HepG2 (cell line): ENCODE results near the gene HIVEP2. TPM values are rescaled to one million over a fixed set of nuclear protein-coding genes. Genes with fewer than 3 reads are reported as not detected.

Source experiments
- ATAC-seq: fragments of 200-7000 bp; cut with Tn5 transposase; 3 replicates; pipeline ENCODE4 v1.9.1; 2020; ENCODE audit warnings: mild to moderate bottlenecking, moderate library complexity
- BruUV-seq: library from RNA; stranded (reverse); fragments of 400-500 nt; replicated peaks from 2 replicates; lab custom pipeline; 2021; lab: Mats Ljungman, UMichigan
- CTCF ChIA-PET: fragments of 300-600 bp; formaldehyde crosslinking; extraction: SDS; loops from one replicate; lab custom pipeline; 2021; ENCODE audit warnings: low total read pairs, inconsistent platforms, low intra/inter-chr PET ratio; lab: Yijun Ruan, JAX
- POLR2A ChIA-PET: fragments of 350-600 bp; sonication (Branson Sonifier 250); formaldehyde crosslinking; loops from one replicate; lab custom pipeline; 2020; ENCODE audit warnings: antibody characterized with exemption, inconsistent platforms; lab: Yijun Ruan, JAX
- DNase-seq: peaks from one replicate; pipeline ENCODE4 v3.0.0-alpha.2; 2015; ENCODE audit warnings: low spot score
- FAIRE-seq: peaks from 3 replicates; lab custom pipeline; 2011; peaks lifted over from hg19 to GRCh38; lab: Jason Lieb, UNC
- H2AFZ ChIP-seq: one replicate; pipeline ENCODE4 v1.6.1; 2011; ENCODE audit warnings: low read length, inconsistent platforms
- H3K27ac ChIP-seq: fragments of 300-600 bp; 3 replicates; pipeline ENCODE4 v1.8.0; 2011; ENCODE audit warnings: mixed run types, mild to moderate bottlenecking, mixed read lengths, low read length, inconsistent platforms; ENCODE audit not compliant: insufficient read depth; ENCODE audit errors: extremely low read length
- H3K27me3 ChIP-seq, 2 experiments: fragments of 200-600 bp in 1 of 2; 2 replicates in 1 of 2; 3 replicates in 1 of 2; pipeline versions ENCODE4 v1.6.0 to v1.8.0; 2011; ENCODE audit warnings: low read length in 2 of 2, mild to moderate bottlenecking in 2 of 2, moderate library complexity in 2 of 2, inconsistent platforms in 1 of 2; ENCODE audit not compliant: insufficient read depth in 2 of 2, control insufficient read depth in 1 of 2
- H3K36me3 ChIP-seq, 2 experiments: fragments of 200-600 bp in 1 of 2; replicated peaks in 1 of 2; 2 replicates in 1 of 2; 3 replicates in 1 of 2; pipeline versions ENCODE4 v1.5.1 to v1.8.0; 2011; ENCODE audit warnings: low read length in 2 of 2, inconsistent platforms in 1 of 2; ENCODE audit not compliant: insufficient read depth in 2 of 2, control insufficient read depth in 1 of 2
- H3K4me1 ChIP-seq: 2 replicates; pipeline ENCODE4 v1.5.1; 2012; ENCODE audit warnings: low read length, inconsistent platforms; ENCODE audit not compliant: insufficient read depth
- H3K4me2 ChIP-seq: 2 replicates; pipeline ENCODE4 v1.6.0; 2011; ENCODE audit warnings: low read depth, low read length, inconsistent platforms
- H3K4me3 ChIP-seq, 3 experiments: fragments of 200-600 bp in 1 of 3; sonication (generic), shearing (Covaris generic) in 1 of 3; replicated peaks in 1 of 3; 2 replicates each; pipeline ENCODE4 v1.5.1; 2011 to 2016; ENCODE audit warnings: low read length in 3 of 3, inconsistent platforms in 2 of 3, low read depth in 2 of 3, mild to moderate bottlenecking in 2 of 3, control low read depth in 1 of 3, mixed read lengths in 1 of 3; ENCODE audit not compliant: insufficient read depth in 1 of 3
- H3K79me2 ChIP-seq: one replicate; pipeline ENCODE4 v1.6.1; 2011; ENCODE audit warnings: low read length, inconsistent platforms; ENCODE audit not compliant: insufficient read depth
- H3K9ac ChIP-seq: 2 replicates; pipeline ENCODE4 v1.6.0; 2011; ENCODE audit warnings: mild to moderate bottlenecking, low read depth, low read length, inconsistent platforms; ENCODE audit not compliant: insufficient read depth
- H3K9me3 ChIP-seq: 2 replicates; pipeline ENCODE4 v1.5.1; 2012; ENCODE audit warnings: mild to moderate bottlenecking, low read length
- H4K20me1 ChIP-seq: 2 replicates; pipeline ENCODE4 v1.6.0; 2011; ENCODE audit warnings: inconsistent platforms, mild to moderate bottlenecking, low read length, moderate library complexity; ENCODE audit not compliant: insufficient read depth
- HNRNPLL ChIP-seq: fragments of 200-400 bp; formaldehyde crosslinking; IDR thresholded peaks from 2 replicates; pipeline ENCODE4 v1.6.1; 2017; ENCODE audit warnings: mild to moderate bottlenecking, low read depth, low read length; ENCODE audit not compliant: poor library complexity, severe bottlenecking
- JUN ChIP-seq: sonication (generic); formaldehyde crosslinking; IDR thresholded peaks from 2 replicates; pipeline ENCODE4 v1.4.0; 2020; ENCODE audit warnings: mild to moderate bottlenecking, missing genetic modification reagents
- PTBP1 ChIP-seq: fragments of 200-400 bp; formaldehyde crosslinking; IDR thresholded peaks from 2 replicates; pipeline ENCODE4 v1.6.1; 2018; ENCODE audit warnings: low read length, low read depth; ENCODE audit not compliant: poor library complexity, severe bottlenecking
- REPIN1 ChIP-seq: sonication (generic); formaldehyde crosslinking; IDR thresholded peaks from 2 replicates; pipeline ENCODE4 v1.8.0; 2022; ENCODE audit warnings: missing genetic modification reagents, low read depth, mild to moderate bottlenecking, borderline replicate concordance
- RFX1 ChIP-seq: fragments of 450-650 bp; IDR thresholded peaks from 2 replicates; pipeline ENCODE4 v1.6.1; 2017
- SCMH1 ChIP-seq: sonication (generic); formaldehyde crosslinking; IDR thresholded peaks from 2 replicates; pipeline ENCODE4 v1.9.0; 2021; ENCODE audit warnings: missing genetic modification reagents, mild to moderate bottlenecking, borderline replicate concordance
- SMC3 ChIP-seq: IDR thresholded peaks from 2 replicates; pipeline ENCODE4 v1.6.1; 2011; ENCODE audit warnings: low read length, improper control_type of control experiment
- ZNF292 ChIP-seq: sonication (generic); formaldehyde crosslinking; IDR thresholded peaks from 2 replicates; pipeline ENCODE4 v1.8.1; 2022; ENCODE audit warnings: mild to moderate bottlenecking, low read depth, missing genetic modification reagents, borderline replicate concordance
- WGBS: methylation state at CpG from one replicate; pipeline ENCODE4 v1.1.6; 2017; ENCODE audit warnings: low lambda C conversion rate; 5-methylcytosine and 5-hydroxymethylcytosine counted together
- in situ Hi-C: cut with HindIII; loops from 2 replicates; pipeline ENCODE4 v1.10.0; 2017; ENCODE audit warnings: low pct_unique_long_range_greater_than_20kb; ENCODE audit not compliant: extremely low pct_ligation_motif_present
- intact Hi-C: fragments of 100-400 bp; cut with micrococcal nuclease; formaldehyde crosslinking; loops from one replicate; pipeline ENCODE4 v1.10.0; 2022; ENCODE audit not compliant: unreplicated experiment
- polyA plus RNA-seq, 8 experiments: library from polyadenylated mRNA; depleted of rRNA in 3 of 8; stranded (reverse) in 7 of 8; unstranded in 1 of 8; fragments of >200 nt; fragmentation: Illumina TruSeq in 4 of 8; extraction: Trizol in 4 of 8; gene quantifications; 2 replicates each; pipeline versions ENCODE4 v1.2.1 to v1.2.3, GENCODE V29; 2011 to 2016; ENCODE audit warnings: low read depth in 4 of 8, missing spikeins in 1 of 8, mixed read lengths in 1 of 8; ENCODE audit not compliant: insufficient read depth in 1 of 8
- total RNA-seq, 5 experiments: library from RNA; depleted of rRNA; stranded (reverse); fragments of >200 nt; fragmentation: Illumina TruSeq; extraction: Trizol; gene quantifications; 2 replicates each; pipeline ENCODE4 v1.2.3, GENCODE V29; 2016; ENCODE audit warnings: low read depth in 1 of 5
- TF ChIP-seq, protein P1 (sequence below): sonication (generic); formaldehyde crosslinking; IDR thresholded peaks from 2 replicates; pipeline ENCODE4 v1.5.0; 2020; ENCODE audit warnings: mild to moderate bottlenecking, missing genetic modification reagents, borderline replicate concordance
- TF ChIP-seq, protein P2 (sequence below): sonication (generic); formaldehyde crosslinking; IDR thresholded peaks from 2 replicates; pipeline ENCODE4 v1.4.0; 2020; ENCODE audit warnings: missing genetic modification reagents
- TF ChIP-seq, protein P3 (sequence below): sonication (generic); formaldehyde crosslinking; IDR thresholded peaks from 2 replicates; pipeline ENCODE4 v1.4.0; 2020; ENCODE audit warnings: mild to moderate bottlenecking, missing genetic modification reagents, borderline replicate concordance

The HIVEP2 gene
- total and polyA plus RNA-seq, 2 of the 13 experiments (the other 11 are each of a cell fraction or from before 2014, with no cell fraction given): 3.4 to 12.9 TPM

DNA sequence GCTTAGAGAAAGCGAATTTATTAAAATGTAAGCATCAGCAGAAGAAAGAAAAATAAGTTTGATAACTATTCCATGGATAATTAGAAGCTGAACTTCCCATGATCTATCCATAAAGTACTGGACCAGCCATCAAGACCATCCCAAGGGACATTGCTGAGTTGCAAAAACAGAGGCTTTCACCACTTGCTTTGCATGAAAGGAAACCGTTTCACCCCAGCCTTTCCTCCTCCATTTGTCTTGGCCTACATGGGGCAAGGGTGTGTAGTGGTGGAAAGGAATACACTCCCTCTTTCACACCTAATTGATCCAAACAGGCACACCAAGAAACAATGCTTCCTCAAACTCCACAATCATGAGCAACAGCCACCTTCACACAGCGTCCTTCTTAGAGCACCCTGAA, 10.4 kb downstream of the HIVEP2 start:
- no peak overlapping the region for H3K9ac ChIP-seq
- intact Hi-C loops (no loop called here), in situ Hi-C loops (no loop called here)
- DNase-seq (no peak), FAIRE-seq (no peak), ATAC-seq (no peak)
- H3K4me2 ChIP-seq: no peak overlapping the region
- no peaks in the 10 kb centered on the region for H3K9me3 ChIP-seq
- H3K36me3 ChIP-seq: no peaks in the 10 kb centered on the region; a peak in 1 of 5 replicates
- peaks cover 32% of the 10 kb centered on the region for H3K4me1 ChIP-seq
- peaks cover 47% of the 10 kb centered on the region for H4K20me1 ChIP-seq
- H3K4me3 ChIP-seq: no peak overlapping the region
- ChIA-PET POLR2A (interaction anchor here (1.2 kb wide), 1 partner anchor 11 kb away, joined by 3 read pairs; the partner anchor contains the start of gene HIVEP2), CTCF (no interaction called here)
- 100% methylated on average over 3 of the region's 3 CpGs for WGBS
- no peaks in the 10 kb centered on the region for H3K27me3 ChIP-seq
- H3K79me2 ChIP-seq: peaks cover 69% of the 10 kb centered on the region
- no peak overlapping the region for H2AFZ ChIP-seq
- no TSS peak for BruUV-seq
- H3K27ac ChIP-seq: no peak overlapping the region
- TF ChIP-seq, protein P1, sequence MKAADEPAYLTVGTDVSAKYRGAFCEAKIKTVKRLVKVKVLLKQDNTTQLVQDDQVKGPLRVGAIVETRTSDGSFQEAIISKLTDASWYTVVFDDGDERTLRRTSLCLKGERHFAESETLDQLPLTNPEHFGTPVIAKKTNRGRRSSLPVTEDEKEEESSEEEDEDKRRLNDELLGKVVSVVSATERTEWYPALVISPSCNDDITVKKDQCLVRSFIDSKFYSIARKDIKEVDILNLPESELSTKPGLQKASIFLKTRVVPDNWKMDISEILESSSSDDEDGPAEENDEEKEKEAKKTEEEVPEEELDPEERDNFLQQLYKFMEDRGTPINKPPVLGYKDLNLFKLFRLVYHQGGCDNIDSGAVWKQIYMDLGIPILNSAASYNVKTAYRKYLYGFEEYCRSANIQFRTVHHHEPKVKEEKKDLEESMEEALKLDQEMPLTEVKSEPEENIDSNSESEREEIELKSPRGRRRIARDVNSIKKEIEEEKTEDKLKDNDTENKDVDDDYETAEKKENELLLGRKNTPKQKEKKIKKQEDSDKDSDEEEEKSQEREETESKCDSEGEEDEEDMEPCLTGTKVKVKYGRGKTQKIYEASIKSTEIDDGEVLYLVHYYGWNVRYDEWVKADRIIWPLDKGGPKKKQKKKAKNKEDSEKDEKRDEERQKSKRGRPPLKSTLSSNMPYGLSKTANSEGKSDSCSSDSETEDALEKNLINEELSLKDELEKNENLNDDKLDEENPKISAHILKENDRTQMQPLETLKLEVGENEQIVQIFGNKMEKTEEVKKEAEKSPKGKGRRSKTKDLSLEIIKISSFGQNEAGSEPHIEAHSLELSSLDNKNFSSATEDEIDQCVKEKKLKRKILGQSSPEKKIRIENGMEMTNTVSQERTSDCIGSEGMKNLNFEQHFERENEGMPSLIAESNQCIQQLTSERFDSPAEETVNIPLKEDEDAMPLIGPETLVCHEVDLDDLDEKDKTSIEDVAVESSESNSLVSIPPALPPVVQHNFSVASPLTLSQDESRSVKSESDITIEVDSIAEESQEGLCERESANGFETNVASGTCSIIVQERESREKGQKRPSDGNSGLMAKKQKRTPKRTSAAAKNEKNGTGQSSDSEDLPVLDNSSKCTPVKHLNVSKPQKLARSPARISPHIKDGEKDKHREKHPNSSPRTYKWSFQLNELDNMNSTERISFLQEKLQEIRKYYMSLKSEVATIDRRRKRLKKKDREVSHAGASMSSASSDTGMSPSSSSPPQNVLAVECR: no peak
- TF ChIP-seq SMC3: no peak
- TF ChIP-seq JUN: no peak
- no peak for TF ChIP-seq HNRNPLL
- TF ChIP-seq ZNF292 (CRISPR knock-in tag): no peak
- TF ChIP-seq SCMH1: no peak
- TF ChIP-seq PTBP1: no peak
- TF ChIP-seq, protein P2, sequence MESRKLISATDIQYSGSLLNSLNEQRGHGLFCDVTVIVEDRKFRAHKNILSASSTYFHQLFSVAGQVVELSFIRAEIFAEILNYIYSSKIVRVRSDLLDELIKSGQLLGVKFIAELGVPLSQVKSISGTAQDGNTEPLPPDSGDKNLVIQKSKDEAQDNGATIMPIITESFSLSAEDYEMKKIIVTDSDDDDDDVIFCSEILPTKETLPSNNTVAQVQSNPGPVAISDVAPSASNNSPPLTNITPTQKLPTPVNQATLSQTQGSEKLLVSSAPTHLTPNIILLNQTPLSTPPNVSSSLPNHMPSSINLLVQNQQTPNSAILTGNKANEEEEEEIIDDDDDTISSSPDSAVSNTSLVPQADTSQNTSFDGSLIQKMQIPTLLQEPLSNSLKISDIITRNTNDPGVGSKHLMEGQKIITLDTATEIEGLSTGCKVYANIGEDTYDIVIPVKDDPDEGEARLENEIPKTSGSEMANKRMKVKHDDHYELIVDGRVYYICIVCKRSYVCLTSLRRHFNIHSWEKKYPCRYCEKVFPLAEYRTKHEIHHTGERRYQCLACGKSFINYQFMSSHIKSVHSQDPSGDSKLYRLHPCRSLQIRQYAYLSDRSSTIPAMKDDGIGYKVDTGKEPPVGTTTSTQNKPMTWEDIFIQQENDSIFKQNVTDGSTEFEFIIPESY (CRISPR knock-in tag): no peak
- no peak for TF ChIP-seq REPIN1 (CRISPR knock-in tag)
- TF ChIP-seq, protein P3, sequence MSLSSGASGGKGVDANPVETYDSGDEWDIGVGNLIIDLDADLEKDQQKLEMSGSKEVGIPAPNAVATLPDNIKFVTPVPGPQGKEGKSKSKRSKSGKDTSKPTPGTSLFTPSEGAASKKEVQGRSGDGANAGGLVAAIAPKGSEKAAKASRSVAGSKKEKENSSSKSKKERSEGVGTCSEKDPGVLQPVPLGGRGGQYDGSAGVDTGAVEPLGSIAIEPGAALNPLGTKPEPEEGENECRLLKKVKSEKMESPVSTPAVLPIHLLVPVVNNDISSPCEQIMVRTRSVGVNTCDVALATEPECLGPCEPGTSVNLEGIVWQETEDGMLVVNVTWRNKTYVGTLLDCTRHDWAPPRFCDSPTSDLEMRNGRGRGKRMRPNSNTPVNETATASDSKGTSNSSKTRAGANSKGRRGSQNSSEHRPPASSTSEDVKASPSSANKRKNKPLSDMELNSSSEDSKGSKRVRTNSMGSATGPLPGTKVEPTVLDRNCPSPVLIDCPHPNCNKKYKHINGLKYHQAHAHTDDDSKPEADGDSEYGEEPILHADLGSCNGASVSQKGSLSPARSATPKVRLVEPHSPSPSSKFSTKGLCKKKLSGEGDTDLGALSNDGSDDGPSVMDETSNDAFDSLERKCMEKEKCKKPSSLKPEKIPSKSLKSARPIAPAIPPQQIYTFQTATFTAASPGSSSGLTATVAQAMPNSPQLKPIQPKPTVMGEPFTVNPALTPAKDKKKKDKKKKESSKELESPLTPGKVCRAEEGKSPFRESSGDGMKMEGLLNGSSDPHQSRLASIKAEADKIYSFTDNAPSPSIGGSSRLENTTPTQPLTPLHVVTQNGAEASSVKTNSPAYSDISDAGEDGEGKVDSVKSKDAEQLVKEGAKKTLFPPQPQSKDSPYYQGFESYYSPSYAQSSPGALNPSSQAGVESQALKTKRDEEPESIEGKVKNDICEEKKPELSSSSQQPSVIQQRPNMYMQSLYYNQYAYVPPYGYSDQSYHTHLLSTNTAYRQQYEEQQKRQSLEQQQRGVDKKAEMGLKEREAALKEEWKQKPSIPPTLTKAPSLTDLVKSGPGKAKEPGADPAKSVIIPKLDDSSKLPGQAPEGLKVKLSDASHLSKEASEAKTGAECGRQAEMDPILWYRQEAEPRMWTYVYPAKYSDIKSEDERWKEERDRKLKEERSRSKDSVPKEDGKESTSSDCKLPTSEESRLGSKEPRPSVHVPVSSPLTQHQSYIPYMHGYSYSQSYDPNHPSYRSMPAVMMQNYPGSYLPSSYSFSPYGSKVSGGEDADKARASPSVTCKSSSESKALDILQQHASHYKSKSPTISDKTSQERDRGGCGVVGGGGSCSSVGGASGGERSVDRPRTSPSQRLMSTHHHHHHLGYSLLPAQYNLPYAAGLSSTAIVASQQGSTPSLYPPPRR: no peak
- no peak for TF ChIP-seq RFX1
